ENCODE measurements around the gene CTDP1.
"Not testable (repeated sequence)": the region's sequence is repeated elsewhere in the genome, so short reads cannot be mapped to it uniquely, and the experiment has no call there.

The CTDP1 gene

DNA sequence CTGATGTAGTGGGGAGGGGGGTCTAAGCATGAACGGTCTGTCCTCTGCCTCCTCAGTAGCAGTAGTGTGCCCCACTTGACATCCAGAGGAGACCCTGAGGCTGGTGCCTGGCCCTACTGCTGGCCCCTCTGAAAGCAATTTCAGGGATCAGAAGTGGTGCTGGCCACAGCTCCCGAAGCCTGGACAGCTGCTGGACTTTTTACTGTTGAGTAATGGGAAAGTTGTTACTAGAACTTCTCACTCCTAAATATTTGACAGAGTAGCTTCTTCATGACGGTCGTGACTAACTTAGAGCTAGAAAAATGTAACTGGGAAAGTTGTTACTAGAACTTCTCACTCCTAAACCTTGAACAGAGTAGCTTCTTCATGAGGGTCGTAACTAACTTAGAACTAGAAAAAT, 23.3 kb downstream of the CTDP1 start:
- no peak for DNase-seq (ENCODE audit: low read depth)

DNA sequence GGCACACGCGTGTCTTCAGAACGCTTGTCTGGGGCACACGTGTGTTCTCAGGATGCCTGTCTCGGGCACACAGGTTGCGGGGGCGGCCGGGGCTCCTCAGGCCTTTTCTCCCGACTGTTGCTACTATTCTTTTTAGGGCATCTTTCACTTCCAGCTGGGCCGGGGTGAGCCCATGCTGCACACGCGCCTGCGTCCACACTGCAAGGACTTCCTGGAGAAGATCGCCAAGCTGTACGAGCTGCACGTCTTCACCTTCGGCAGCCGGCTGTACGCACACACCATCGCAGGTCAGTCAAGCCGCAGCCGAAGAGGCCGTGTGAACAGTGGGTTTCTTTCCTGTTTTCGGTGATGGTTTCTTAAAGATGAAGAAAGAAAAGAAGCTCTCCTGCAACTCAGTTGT, 25.0 kb downstream of the CTDP1 start:
- no peak for DNase-seq (ENCODE audit: low read depth)

DNA sequence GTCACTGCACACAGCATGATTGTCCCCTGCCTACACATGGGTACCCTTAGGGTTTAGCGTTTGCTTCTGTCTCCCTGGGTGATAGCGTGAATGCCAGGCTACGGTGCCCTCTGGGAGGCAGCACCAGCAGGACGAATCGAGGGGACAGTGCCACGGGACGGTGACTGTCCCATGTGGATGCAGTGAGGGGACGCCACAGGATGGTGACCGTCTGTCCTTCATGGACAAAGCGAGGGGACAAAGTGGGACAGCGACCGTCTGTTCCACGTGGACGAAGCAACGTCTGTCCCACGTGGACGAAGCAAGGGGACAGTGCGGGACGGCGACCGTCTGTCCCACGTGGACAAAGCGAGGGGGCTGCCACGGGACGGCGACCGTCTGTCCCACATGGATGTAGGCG, 25.7 kb downstream of the CTDP1 start:
- DNase-seq (ENCODE audit: low read depth), result no peak

DNA sequence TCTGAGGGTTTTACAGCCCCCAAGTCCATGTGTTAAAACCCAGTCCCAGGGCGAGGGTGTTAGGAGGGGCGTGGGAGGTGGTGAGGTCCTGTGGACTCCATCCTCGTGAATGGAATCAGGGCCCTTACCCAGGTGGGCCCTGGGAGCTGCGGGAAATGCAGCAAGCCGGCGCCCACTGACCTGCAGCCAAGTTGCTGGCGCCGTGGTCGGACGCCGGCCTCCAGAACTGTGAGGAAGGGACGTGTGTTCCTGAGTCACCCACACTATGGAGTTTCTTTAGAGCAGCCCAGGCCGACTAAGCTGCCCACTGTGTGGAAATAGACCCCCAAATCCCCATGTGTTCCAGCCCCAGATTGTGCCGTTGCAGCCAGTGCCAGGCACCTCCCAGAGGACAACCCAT, 26.4 kb downstream of the CTDP1 start:
- DNase-seq (ENCODE audit: low read depth), result no peak

DNA sequence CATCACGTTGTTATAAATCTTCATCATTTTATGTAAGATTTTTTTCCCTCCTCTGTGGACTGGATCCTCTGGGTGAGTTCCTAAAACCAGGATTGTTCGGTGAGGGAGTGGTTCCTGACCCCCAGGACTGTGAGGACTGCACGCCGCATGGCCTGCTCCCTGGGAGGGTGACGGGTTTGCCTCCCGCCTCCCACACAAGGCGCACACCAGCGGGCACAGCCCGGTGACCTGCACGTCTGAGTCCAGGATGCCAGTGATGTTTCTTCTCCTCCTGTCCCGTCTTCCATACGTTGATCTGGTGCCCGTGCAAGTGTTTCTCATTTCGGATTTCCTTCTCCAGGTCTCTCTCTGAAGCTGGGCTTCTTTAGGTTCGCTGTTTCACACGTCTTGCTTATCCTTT, 27.1 kb downstream of the CTDP1 start:
- no peak for DNase-seq (ENCODE audit: low read depth)

DNA sequence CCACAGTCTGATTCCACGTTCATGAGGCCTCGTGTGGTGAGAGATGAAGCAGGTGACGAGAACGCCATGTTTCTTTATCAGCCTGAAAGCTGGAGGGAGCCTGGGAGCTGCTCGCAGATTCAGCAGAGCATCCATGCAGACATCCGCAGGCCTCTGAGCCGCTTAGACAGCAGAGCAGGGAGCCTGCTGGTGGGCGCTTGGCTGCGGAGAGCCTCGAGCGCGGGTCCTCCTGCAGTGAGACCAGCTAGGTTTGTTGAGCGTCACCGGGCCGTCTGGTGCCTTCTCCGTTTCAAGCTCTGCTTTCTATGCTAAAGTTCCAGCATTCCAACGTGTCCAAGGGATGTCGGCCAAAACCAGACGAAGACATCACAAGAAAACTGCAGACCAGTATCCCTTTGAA, 27.6 kb downstream of the CTDP1 start:
- no peak for DNase-seq (ENCODE audit: low read depth)

DNA sequence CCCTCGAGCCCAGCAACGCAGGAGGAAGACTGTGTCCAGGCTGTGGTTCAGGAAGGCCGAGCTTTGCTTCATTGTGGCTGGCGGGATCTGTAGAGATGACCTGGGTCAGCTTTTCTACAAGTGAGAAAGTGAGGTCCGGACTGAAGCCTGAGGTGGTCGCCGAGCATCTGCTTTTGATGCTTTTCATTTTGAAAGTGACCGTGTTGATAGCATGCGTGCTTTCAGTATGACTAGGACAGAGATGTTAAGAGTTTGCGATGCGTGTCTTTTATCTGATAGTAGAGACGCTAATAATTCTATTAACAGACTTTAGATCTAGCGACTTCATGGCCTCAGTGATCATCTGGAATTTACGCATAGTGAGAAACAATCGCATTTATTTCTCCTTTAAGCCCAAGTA, 28.1 kb downstream of the CTDP1 start:
- no peak for DNase-seq (ENCODE audit: low read depth)

DNA sequence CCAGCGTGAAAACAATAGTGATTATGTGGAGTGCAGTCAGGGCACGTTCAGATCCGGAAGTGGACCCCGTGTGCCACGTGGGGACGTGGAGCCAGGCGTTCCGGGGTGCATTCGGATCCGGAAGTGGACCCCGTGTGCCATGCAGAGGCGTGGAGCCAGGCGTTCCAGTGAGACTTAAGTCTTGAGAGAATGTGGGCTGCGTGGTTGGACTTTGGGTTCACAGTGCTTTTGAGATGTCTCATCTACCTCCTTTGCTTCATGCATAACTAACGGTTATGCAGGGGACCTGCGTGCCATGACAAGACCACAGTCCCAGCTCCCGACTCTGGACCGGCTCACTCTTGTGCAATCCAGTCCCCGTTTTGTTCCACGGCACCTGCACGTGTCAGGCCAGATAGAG, 28.8 kb downstream of the CTDP1 start:
- DNase-seq (ENCODE audit: low read depth), result no peak

DNA sequence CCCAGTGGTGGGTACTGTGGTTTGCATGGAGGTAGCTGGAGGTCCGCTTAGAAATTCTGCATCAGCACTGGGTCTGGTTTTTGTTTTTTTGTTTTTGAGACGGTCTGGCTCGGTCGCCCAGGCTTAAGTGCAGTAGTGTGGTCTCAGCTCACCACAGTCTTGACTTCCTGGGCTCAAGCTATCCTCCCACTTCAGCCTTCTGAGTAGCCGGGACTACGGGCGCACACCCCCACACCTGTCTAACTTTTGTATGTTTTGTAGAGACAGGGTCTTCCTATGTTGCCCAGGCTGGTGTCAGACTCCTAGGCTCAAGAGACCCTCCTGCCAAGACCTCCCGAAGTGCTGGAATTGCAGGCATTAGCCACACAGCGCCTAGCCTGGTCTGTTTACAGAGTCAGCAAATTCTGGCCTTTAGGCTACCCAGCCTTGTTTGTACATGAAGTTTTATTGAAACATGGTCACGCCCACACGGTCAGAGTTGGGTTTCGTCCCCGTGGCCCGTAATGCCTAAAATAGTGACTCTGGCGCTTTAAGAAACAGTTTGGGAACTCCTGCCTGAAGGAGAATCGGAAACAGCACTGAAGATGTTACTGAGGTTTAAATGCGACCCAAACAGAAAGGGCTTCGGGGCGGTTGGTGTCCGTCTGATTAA, 32.7 kb downstream of the CTDP1 start:
- DNase-seq (ENCODE audit: low read depth), result no peak

DNA sequence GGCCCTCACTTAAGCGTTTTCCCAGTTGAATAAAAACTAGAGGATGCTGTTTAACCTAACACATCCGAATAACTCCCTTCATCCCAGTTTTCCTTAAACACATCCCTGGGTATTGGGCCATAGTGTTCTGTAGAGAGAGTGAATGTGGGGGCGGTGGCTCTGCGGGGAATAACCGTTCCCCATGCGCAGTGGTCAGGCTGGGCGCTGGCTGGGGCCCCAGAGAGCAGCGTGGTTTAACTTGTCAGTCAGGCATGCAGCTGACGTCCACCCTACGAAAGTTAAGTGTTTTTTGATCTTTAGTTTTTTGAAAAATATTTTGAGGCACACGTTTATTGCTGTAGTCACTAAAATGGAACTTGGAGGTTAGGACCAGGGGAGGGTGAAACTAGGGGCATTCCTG, 33.7 kb downstream of the CTDP1 start:
- no peak for DNase-seq (ENCODE audit: low read depth)

DNA sequence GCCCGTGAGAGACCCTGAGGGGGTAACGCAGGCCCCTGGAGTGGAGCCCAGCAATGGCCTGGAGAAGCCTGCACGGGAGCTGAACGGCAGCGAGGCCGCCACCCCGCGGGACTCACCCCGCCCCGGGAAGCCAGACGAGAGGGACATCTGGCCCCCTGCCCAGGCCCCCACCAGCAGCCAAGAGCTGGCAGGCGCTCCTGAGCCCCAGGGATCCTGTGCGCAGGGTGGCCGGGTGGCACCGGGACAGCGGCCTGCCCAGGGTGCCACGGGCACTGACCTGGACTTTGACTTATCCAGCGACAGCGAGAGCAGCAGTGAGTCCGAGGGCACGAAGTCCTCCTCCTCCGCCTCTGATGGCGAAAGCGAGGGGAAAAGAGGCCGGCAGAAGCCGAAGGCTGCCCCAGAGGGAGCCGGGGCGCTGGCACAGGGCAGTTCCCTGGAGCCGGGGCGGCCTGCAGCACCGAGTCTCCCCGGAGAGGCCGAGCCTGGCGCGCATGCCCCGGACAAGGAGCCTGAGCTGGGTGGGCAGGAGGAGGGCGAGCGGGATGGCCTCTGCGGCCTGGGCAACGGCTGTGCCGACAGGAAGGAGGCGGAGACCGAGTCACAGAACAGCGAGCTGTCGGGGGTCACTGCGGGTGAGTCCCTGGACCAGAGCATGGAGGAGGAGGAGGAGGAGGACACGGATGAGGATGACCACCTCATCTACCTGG, 35.1 kb downstream of the CTDP1 start:
- no peak for DNase-seq (ENCODE audit: low read depth)

DNA sequence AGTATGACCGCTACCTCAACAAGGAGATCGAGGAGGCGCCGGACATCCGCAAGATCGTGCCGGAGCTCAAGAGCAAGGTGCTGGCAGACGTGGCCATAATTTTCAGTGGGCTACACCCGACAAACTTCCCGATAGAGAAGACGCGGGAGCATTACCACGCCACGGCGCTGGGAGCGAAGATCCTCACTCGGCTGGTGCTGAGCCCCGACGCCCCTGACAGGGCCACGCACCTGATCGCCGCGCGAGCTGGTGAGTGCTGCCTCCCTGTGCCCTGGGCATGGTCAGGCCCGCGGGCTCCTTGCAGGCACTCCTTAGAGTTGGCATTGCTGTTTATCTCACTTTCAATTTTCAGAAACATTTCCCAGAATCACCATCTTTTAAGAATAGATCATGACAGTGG, 35.7 kb downstream of the CTDP1 start:
- DNase-seq (ENCODE audit: low read depth), result no peak

DNA sequence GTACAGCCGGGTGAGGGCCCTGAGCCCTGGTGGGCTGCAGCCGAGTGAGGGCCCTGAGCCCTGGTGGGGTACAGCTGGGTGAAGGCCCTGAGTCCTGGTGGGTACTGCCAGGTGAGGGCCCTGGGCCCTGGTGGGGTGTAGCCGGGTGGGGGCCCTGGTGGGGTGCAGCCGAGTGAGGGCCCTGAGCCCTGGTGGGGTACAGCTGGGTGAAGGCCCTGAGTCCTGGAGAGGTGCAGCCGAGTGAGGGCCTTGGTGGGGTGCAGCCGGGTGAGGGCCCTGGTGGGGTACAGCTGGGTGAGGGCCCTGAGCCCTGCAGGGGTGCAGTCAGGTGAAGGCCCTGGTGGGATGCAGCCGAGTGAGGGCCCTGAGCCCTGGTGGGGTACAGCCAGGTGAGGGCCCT, 37.5 kb downstream of the CTDP1 start:
- DNase-seq (ENCODE audit: low read depth), result no peak

DNA sequence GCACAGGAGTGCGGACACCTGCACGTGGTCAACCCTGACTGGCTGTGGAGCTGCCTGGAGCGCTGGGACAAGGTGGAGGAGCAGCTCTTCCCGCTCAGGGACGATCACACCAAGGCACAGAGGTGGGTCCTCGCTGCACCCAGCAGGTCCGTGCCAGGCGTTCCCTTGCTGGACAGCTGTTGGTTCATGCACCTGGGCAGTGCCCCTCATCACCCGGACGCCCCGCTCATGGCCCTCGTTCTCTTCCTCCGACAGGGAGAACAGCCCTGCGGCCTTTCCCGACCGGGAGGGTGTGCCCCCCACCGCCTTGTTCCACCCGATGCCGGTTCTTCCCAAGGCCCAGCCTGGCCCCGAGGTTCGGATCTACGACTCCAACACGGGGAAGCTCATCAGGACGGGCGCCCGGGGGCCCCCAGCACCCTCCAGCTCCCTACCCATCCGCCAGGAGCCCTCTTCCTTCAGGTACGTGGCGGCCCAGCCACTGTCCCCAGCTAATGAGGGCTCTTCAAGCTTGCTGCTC, 38.0 kb downstream of the CTDP1 start:
- no peak for DNase-seq (ENCODE audit: low read depth)

DNA sequence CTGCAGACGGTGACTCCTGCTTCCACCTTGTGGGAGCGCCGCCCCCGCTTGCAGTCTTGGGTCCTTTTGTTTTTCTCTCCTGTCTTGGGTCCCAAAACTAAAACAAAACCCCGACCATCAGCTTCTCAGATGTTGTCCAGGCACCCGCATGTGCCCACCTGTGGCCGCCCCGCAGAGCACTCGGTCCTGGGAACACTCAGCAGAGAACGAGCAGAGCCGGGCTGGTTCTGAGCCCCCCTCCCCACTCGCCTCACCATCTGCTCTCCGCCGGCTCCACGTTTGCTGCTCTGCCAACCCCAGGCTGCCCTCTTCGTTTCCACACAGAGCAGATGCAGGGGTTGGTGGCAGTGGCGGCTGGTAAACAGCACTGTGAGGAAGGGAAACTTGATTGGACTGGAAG, 38.5 kb downstream of the CTDP1 start:
- no peak for DNase-seq (ENCODE audit: low read depth)

DNA sequence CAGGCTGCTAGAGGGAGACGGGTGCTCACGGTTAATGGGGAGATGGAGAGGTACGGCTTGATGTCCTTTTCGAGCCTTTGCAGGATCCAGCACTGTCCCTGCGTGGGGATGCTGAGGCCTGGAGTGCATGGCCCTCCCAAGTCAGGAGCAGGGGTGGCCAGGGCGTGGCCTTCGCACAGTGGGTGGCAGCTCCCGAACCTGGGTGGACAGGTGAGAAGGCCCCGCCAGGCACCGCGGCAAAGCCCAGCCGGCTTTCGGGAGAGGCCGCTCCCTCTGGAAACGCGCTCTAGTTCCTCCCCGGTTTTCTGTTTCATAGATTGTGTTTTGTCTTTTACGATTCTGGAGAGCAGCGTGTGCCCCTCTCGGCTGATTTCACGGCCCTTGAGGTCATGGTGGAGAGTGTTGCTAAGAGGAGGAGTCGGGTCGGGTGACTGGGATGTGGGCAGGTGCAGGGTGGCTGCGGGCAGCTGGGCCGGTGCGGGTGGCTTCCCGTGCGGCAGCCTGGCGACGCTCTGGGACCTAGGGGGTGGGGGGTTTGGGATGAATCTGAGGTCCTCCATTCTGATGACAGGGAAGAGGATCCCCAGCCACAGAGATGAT, 39.4 kb downstream of the CTDP1 start:
- no peak for DNase-seq (ENCODE audit: low read depth)

DNA sequence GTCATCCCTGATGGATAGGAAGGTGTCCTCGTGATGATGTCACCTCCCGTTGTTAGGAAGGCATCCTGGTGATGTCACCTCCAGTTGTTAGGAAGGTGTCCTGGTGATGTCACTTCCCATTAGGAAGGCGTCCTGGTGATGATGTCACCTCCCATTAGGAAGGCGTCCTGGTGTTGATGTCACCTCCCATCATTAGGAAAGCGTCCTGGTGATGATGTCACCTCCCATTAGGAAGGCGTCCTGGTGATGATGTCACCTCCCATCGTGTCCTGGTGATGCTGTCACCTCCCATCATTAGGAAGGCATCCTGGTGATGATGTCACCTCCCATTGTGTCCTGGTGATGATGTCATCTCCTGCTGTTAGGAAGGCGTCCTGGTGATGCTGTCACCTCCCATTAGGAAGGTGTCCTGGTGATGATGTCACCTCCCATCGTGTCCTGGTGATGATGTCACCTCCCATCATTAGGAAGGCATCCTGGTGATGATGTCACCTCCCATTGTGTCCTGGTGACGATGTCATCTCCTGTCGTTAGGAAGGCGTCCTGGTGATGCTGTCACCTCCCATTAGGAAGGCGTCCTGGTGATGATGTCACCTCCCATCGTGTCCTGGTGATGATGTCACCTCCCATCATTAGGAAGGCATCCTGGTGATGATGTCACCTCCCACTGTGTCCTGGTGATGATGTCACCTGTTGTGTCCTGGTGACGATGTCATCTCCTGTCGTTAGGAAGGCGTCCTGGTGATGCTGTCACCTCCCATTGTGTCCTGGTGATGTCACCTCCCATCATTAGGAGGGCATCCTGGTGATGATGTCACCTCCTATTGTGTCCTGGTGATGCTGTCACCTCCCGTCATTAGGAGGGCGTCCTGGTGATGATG, 40.1 kb downstream of the CTDP1 start:
- DNase-seq (ENCODE audit: low read depth), result not testable (repeated sequence)

DNA sequence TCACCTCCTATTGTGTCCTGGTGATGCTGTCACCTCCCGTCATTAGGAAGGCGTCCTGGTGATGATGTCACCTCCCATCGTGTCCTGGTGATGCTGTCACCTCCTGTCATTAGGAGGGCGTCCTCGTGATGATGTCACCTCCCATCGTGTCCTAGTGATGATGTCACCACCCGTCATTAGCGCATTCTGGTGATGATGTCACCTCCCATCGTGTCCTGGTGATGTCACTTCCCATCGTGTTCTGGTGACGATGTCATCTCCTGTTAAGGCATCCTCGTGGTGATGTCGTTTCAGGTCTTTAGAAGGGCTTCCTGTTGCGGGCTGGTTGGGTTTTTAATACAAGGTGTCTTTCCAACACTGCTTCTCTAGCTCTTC, 40.7 kb downstream of the CTDP1 start:
- DNase-seq (ENCODE audit: low read depth), result no peak

DNA sequence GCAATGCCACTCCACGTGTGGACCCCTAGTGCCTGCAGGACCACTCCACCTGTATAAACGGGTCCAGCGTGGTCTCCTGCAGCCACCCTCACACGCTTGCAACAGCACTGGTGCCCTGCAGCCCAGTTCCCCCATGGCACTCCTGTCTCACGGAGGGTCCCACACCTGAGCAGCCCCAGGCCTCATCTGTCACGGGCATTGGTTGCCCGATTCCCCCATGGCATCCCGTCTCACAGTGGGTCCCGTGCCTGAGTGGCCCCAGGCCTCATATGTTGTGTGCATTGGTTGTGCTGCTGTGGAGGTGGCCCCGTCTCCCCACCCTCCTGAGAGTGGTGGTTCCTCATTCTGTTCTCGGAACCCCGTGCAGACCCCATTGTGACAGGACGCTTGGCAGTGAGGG, 43.4 kb downstream of the CTDP1 start:
- no peak for DNase-seq (ENCODE audit: low read depth)

DNA sequence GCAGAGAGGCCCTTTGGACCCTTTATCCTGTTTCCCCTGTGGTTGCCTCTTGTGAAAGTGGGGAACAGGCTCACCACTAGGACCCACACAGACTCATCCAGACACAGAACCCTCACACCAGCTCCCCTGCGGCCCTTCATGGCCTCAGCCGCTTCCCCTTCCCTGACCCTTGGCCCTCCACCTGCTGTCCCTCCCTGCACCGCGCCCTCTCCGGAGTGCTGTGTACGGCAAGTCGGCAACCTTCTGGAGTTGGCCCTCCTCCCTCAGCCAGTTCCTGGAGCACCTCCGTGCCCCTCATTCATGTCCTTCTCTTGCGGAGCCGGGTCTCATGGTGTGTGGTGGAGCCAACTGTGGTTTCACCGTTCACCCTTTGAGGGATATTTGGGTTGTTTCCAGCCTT, 44.0 kb downstream of the CTDP1 start:
- DNase-seq (ENCODE audit: low read depth), result no peak

DNA sequence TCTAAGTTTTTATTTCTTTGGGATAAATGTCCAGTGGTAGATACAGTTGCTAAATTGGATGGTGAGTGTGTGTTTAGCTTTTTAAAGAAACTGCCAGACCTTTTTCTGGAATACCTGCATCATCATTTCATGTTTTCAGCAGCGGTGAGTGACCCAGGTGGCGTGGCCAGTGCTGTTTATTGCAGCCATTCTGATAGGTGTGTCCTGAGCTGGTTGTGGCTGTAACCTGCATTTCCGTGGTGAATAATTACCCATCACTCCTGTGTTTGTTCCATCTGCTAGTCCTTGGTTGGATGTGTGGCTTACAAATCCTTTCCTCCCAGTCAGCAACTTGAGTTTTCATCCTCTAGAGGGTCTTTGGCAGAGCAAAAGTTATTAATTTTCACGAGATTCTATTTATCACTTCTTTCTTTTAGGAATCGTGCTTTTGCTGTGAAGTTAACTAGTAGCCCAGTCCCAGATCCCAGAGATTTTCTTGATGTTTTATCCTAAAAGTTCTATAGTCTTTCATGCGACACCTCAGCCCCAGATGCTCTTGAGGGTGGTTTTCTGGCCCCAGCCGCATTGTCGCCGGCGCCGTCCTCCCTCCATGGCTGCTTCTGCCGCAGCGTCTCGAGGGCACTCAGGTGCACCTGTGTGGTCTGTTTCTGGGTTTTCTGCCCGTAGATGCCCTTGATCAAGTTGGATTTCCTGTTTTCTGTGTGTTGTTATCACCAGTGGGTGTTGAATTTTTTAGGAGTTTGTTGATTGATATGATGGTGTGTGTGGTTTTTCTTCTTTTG, 44.9 kb downstream of the CTDP1 start:
- no peak for DNase-seq (ENCODE audit: low read depth)

DNA sequence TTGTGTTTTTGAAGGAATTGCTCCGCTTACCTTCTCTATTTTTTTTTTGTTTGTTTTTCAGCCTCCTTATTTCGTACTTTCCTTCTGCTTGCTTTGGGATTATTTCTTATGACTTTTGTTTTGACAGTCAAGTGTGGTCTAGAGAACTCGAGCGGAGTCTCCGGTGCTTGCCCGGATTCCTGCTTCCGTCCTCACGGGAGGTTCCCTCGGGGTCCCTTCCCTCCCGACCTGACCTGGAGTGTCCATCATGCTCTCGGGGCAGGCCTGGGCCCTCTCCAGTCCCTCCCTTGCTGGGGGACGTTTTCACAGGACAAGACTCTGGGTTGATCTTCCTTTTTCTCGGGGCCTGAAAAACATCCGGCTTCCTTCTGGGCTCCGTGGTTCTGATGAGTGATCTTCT, 45.9 kb downstream of the CTDP1 start:
- no peak for DNase-seq (ENCODE audit: low read depth)
